Upper lobe of left lung (tissue), 6 donors: Measurements from ENCODE around the gene UBE2E1. TPM values are rescaled to one million over a fixed set of nuclear protein-coding genes. Genes with fewer than 3 reads are reported as not detected.

Source experiments
- ATAC-seq, 2 donors: fragments of 200-7000 bp; cut with Tn5 transposase; one replicate each; pipeline ENCODE4 v1.9.1; 2022; ENCODE audit warnings: mild to moderate bottlenecking in 2 of 2, moderate library complexity in 2 of 2; ENCODE audit not compliant: low FRiP score in 2 of 2
- DNase-seq, 2 donors: peaks; one replicate each; pipeline ENCODE4 v3.0.0-alpha.2; 2019 to 2020
- H3K27ac ChIP-seq, 4 donors: fragments of 200-600 bp; sonication (generic); one replicate each; pipeline ENCODE4 v1.5.1; 2016 to 2019
- H3K27me3 ChIP-seq, 4 donors: fragments of 200-600 bp; sonication (generic); one replicate each; pipeline ENCODE4 v1.5.1; 2017 to 2019
- H3K36me3 ChIP-seq, 4 donors: fragments of 200-600 bp; sonication (generic); one replicate each; pipeline ENCODE4 v1.5.1; 2016 to 2019
- H3K4me1 ChIP-seq, 4 donors: fragments of 200-600 bp; sonication (generic); one replicate each; pipeline ENCODE4 v1.5.1; 2018 to 2019
- H3K4me3 ChIP-seq, 4 donors: fragments of 200-600 bp; sonication (generic); one replicate each; pipeline ENCODE4 v1.5.1; 2017 to 2019; ENCODE audit warnings: mild to moderate bottlenecking in 2 of 4, moderate library complexity in 1 of 4
- H3K9me3 ChIP-seq, 4 donors: fragments of 200-600 bp; sonication (generic); one replicate each; pipeline ENCODE4 v1.5.1; 2018 to 2019
- CTCF ChIP-seq, 6 experiments: fragments of 450-650 bp in 4 of 6; fragments of 200-600 bp in 2 of 6; sonication (generic) in 2 of 6; IDR thresholded peaks; one replicate each; pipeline ENCODE4 v1.5.1; 2016 to 2019; ENCODE audit warnings: antibody characterized with exemption in 6 of 6
- EP300 ChIP-seq, 4 donors: sonication (generic); formaldehyde crosslinking; IDR thresholded peaks; one replicate each; pipeline ENCODE4 v1.5.1; 2017; ENCODE audit warnings: antibody characterized with exemption in 4 of 4, control low read depth in 2 of 4
- POLR2A ChIP-seq, 4 donors: fragments of 450-650 bp; IDR thresholded peaks; one replicate each; pipeline ENCODE4 v1.5.1; 2016 to 2017; ENCODE audit warnings: antibody characterized with exemption in 4 of 4, mild to moderate bottlenecking in 2 of 4
- POLR2AphosphoS5 ChIP-seq, 2 donors: sonication (generic); formaldehyde crosslinking; IDR thresholded peaks; one replicate each; pipeline ENCODE4 v1.5.1; 2017; ENCODE audit warnings: antibody characterized with exemption in 2 of 2
- WGBS, 2 donors: methylation state at CpG; one replicate each; pipeline ENCODE4 v1.1.5; 2017 to 2018; 5-methylcytosine and 5-hydroxymethylcytosine counted together
- total RNA-seq, 6 donors: library from RNA; depleted of rRNA in 4 of 6; stranded (reverse); fragments of >200 nt in 4 of 6; gene quantifications; one replicate each; pipeline versions ENCODE4 v1.1.0 to v1.2.1, GENCODE V29; 2016 to 2021
- donor health status: DM: no; HTN: no; CAD: no; lungs with moderate emphysema.
- donor health status: DM: no; HTN: yes; CAD: no; lungs with severe emphysema.

UBE2E1 gene
- total RNA-seq, 6 donors from 2014 or later = 44.8 to 108 (median 80.5) TPM

- H3K36me3 ChIP-seq = peaks cover 0 to 12% (median 5%) of the 10 kb centered on the region in 4 donors
- peaks cover 0 to 16% (median 10%) of the 10 kb centered on the region in 4 donors for H3K4me1 ChIP-seq
- no peaks in the 10 kb centered on the region for H3K9me3 ChIP-seq
- ATAC-seq (peak in 1 of 2 donors; percentile 50), DNase-seq (no peak)
- TF ChIP-seq POLR2AphosphoS5 (IDR thresholded peaks at IDR 0.05) (no peak), POLR2A (IDR thresholded peaks at IDR 0.05) (no peak), CTCF (IDR thresholded peaks at IDR 0.05) (no peak), EP300 (IDR thresholded peaks at IDR 0.05) (no peak)
- no peak overlapping the region for H3K27ac ChIP-seq
- no peak overlapping the region for H3K4me3 ChIP-seq
- no peaks in the 10 kb centered on the region for H3K27me3 ChIP-seq
- WGBS, 2 donors = 62 to 71% methylated on average over 6 of the region's 6 CpGs
These were observed 79.5 kb downstream of the UBE2E1 start for GRCh38 chr3:23885210-23885609.

GRCh38 chr3:23886311-23886710 is 80.6 kb downstream of the UBE2E1 start:
- no peaks in the 10 kb centered on the region for H3K9me3 ChIP-seq
- H3K36me3 ChIP-seq = peaks cover 0 to 23% (median 6%) of the 10 kb centered on the region in 4 donors
- ATAC-seq (no peak), DNase-seq (no peak)
- WGBS, 2 donors = 94% methylated on average over 3 of the region's 3 CpGs
- no peak overlapping the region for H3K4me3 ChIP-seq
- TF ChIP-seq POLR2AphosphoS5 (IDR thresholded peaks at IDR 0.05) = no peak
- TF ChIP-seq POLR2A (IDR thresholded peaks at IDR 0.05) = no peak
- TF ChIP-seq CTCF (IDR thresholded peaks at IDR 0.05) = no peak
- no peak for TF ChIP-seq EP300 (IDR thresholded peaks at IDR 0.05)
- H3K27me3 ChIP-seq = no peaks in the 10 kb centered on the region
- H3K4me1 ChIP-seq = peaks cover 0 to 7% (median 4%) of the 10 kb centered on the region in 4 donors
- H3K27ac ChIP-seq = no peak overlapping the region

DNA sequence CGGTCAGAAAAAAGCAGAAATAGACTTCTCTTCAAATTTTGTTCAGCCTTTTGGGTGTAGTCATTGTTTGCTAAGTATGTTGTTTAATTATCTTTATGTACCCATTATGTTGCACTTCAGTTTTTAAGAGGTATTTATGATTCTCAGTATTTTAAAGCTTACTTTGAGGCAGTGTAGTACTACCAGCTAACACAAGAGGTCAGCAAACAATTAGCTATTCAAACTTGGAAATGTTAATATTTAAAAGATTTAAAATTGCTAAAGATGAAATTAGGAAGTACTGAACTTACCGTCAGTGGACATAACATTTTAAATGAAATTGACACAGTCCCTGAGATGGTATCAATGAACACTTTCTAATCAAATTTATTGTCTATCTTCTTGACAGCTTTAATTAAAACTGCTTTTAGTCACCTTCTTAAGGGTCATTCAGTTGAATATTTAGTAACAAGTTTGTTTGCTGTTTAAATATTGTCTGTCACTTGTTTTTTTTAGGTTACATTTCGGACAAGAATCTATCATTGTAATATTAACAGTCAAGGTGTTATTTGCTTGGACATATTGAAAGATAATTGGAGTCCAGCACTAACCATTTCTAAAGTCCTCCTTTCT is 83.0 kb downstream of the UBE2E1 start:
- Histone ChIP-seq H3K27ac (no peak overlapping the region), H3K9me3 (no peaks in the 10 kb centered on the region), H3K27me3 (no peaks in the 10 kb centered on the region), H3K4me3 (no peak overlapping the region), H3K4me1 (peaks cover 0 to 10% (median 4%) of the 10 kb centered on the region in 4 donors), H3K36me3 (peaks cover 0 to 16% (median under 1%) of the 10 kb centered on the region in 4 donors)
- WGBS, 2 donors = 50 to 54% methylated on average over 3 of the region's 3 CpGs
- no peak for DNase-seq
- peak in 1 of 2 donors; percentile 77 for ATAC-seq
- TF ChIP-seq POLR2AphosphoS5 (IDR thresholded peaks at IDR 0.05) (no peak), CTCF (IDR thresholded peaks at IDR 0.05) (peak; percentile 54 to 88 (median 80))

GRCh38 chr3:23889386-23889785 is 83.6 kb downstream of the UBE2E1 start:
- no peaks in the 10 kb centered on the region for H3K27me3 ChIP-seq
- DNase-seq (no peak), ATAC-seq (no peak)
- H3K36me3 ChIP-seq = peaks cover 0 to 16% (median under 1%) of the 10 kb centered on the region in 4 donors
- H3K4me3 ChIP-seq = no peak overlapping the region
- 43 to 62% methylated on average over 2 of the region's 2 CpGs for WGBS, 2 donors
- no peaks in the 10 kb centered on the region for H3K9me3 ChIP-seq
- TF ChIP-seq POLR2A (IDR thresholded peaks at IDR 0.05) = no peak
- TF ChIP-seq POLR2AphosphoS5 (IDR thresholded peaks at IDR 0.05) = no peak
- no peak for TF ChIP-seq EP300 (IDR thresholded peaks at IDR 0.05)
- no peak for TF ChIP-seq CTCF (IDR thresholded peaks at IDR 0.05)
- H3K4me1 ChIP-seq = peaks cover 0 to 13% (median 8%) of the 10 kb centered on the region in 4 donors
- H3K27ac ChIP-seq = no peak overlapping the region

DNA sequence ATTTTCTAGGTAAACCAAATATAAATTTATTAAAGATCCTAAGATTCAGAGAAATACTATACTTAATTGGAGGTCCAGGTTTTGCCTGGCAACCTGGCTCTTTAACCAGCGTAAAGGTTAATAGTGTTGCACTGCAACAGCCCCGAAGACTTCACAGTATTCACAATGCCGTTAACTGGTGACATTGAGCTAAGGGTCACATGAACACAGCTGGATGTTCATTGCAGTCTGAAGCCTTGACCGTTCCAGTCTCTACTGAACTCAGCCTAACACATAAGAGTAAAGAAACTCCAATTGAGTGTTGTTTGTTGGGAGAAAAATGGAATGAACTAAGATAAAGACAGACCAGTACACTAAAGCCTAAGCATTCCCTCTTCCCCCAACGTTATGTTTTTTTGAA is 84.2 kb downstream of the UBE2E1 start:
- TF ChIP-seq EP300 (IDR thresholded peaks at IDR 0.05) (no peak), CTCF (IDR thresholded peaks at IDR 0.05) (no peak), POLR2A (IDR thresholded peaks at IDR 0.05) (no peak), POLR2AphosphoS5 (IDR thresholded peaks at IDR 0.05) (no peak)
- Histone ChIP-seq H3K27me3 (no peaks in the 10 kb centered on the region), H3K36me3 (peaks cover 0 to 16% (median under 1%) of the 10 kb centered on the region in 4 donors), H3K27ac (no peak overlapping the region), H3K4me1 (peaks cover 0 to 13% (median 8%) of the 10 kb centered on the region in 4 donors), H3K9me3 (no peaks in the 10 kb centered on the region), H3K4me3 (no peak overlapping the region)
- DNase-seq (no peak), ATAC-seq (no peak)
- 86 to 87% methylated on average over 5 of the region's 5 CpGs for WGBS, 2 donors
